ENCODE measurements around the gene TNFRSF6B. TPM values are rescaled to one million over a fixed set of nuclear protein-coding genes. Genes with fewer than 3 reads are reported as not detected.

Gene TNFRSF6B
- total and polyA plus RNA-seq, 10 donors, result 8.9 to 104 (median 31.0) TPM

DNA sequence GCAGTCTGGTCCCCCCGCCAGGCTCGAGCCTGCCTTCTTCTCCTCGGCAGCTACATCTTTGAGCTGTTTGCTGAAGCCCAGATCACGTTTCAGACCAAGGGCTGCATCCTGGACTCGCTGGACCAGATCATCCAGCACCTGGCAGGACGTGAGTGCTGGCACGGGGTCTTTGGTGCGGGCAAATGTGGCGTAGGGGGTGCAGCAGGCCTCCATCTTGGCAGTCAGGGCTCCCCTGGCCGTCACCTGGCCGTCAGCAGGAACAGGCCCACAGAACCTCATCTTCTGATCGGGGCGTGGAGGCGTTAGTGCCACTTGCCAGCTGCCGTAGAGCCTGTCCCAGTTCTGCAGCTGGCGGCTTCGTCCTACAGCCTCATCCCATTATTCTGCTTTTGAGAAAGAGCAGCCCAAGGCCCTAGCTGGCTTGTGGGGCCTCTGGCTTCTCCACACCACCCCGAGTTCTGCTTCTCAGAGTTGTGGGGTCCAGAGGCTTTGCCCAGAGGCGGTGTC, 16.6 kb upstream of the TNFRSF6B start:
- Histone ChIP-seq H3K4me3 (no peak overlapping the region), H3K4me1 (peaks cover 6 to 29% (median 15%) of the 10 kb centered on the region in 6 donors), H3K27me3 (replicated peaks in 1 of 7) (no peaks in the 10 kb centered on the region), H3K27ac (peak overlapping the region in 1 of 8 donors; percentile 90), H3K36me3 (peaks cover 0 to 64% (median 16%) of the 10 kb centered on the region in 6 donors), H3K9me3 (no peaks in the 10 kb centered on the region)
- 91 to 98% (median 96%) methylated on average over 19 of the region's 19 CpGs for WGBS, 5 donors
- TF ChIP-seq POLR2AphosphoS5 (IDR thresholded peaks at IDR 0.05) (no peak), POLR2A (IDR thresholded peaks at IDR 0.05) (no peak)
- TF ChIP-seq, protein P1, sequence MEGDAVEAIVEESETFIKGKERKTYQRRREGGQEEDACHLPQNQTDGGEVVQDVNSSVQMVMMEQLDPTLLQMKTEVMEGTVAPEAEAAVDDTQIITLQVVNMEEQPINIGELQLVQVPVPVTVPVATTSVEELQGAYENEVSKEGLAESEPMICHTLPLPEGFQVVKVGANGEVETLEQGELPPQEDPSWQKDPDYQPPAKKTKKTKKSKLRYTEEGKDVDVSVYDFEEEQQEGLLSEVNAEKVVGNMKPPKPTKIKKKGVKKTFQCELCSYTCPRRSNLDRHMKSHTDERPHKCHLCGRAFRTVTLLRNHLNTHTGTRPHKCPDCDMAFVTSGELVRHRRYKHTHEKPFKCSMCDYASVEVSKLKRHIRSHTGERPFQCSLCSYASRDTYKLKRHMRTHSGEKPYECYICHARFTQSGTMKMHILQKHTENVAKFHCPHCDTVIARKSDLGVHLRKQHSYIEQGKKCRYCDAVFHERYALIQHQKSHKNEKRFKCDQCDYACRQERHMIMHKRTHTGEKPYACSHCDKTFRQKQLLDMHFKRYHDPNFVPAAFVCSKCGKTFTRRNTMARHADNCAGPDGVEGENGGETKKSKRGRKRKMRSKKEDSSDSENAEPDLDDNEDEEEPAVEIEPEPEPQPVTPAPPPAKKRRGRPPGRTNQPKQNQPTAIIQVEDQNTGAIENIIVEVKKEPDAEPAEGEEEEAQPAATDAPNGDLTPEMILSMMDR (IDR thresholded peaks at IDR 0.05 in 8 of 11, conservative IDR thresholded peaks at IDR 0.05 in 3 of 11), result no peak
- intact Hi-C loops (cut with DNase I; ENCODE audit: low total_unique reads), result no loop called here
- DNase-seq, result no peak

DNA sequence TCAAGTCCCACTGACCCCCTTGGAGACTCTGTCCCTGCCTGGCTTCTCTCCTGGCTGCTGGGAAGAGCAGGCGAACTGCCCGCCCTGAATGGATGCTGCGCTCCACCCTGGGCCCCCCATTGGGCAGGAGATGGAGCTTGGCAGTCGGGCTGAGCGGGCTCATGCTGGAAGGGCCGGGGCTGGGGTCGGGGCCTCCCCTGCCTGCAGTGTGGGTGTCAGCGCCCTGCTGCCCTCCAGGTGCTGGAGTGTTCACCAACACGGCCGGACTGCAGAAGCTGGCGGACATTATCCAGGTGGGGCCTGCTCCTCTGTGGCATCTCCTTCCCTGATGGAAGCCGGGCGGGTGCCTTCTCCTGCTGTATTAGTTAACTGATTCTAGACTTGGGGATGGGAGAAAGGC, 16.0 kb upstream of the TNFRSF6B start:
- peaks cover 0 to 58% (median 14%) of the 10 kb centered on the region in 6 donors for H3K36me3 ChIP-seq
- no peaks in the 10 kb centered on the region for H3K9me3 ChIP-seq
- H3K4me3 ChIP-seq, result no peak overlapping the region
- peak overlapping the region in 1 of 8 donors; percentile 90 for H3K27ac ChIP-seq
- WGBS, 5 donors, result 95 to 100% (median 97%) methylated on average over 2 to 13 of the region's 13 CpGs
- TF ChIP-seq, protein P1 (IDR thresholded peaks at IDR 0.05 in 8 of 11, conservative IDR thresholded peaks at IDR 0.05 in 3 of 11), result no peak
- TF ChIP-seq POLR2AphosphoS5 (IDR thresholded peaks at IDR 0.05) (no peak), POLR2A (IDR thresholded peaks at IDR 0.05) (no peak)
- no peaks in the 10 kb centered on the region for H3K27me3 ChIP-seq (replicated peaks in 1 of 7)
- intact Hi-C loops (cut with DNase I; ENCODE audit: low total_unique reads), result no loop called here
- peaks cover 9 to 34% (median 21%) of the 10 kb centered on the region in 6 donors for H3K4me1 ChIP-seq
- DNase-seq, result no peak

DNA sequence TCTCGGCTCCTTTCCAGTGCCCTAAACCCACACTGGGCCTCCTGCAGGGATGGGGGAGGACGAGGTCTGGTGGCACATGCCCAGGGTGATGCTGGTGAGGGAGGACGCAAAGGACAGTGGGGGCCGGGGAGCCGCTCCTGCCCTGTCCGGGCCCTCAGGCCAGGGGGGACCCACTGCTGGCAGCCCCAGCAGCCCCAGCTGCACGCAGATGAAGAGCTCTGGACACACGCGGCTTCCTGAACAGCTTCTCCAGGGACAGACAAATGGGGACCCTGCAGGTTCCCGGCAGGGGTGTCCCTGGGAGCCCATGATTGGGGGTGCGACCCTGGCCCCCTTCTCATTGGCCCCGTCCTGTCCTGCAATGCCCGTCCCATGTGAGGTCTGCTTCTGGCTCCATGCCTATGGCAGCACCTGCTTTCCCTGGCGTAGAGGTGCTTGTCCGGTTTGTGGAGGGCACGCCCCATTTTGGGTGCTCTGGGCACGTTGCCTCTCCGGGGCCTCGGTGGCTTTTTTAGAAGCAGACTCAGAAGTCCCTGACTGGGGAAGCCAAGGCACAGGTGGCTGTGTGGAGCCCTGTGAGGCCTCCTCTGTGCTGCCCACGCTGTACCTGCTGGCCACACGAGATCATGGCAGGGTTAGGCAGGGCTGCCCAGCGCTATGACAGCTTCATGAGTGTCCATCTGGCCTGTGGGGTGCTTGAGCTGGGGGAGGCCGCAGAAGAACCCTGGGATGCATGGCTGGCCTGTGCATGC, 15.4 kb upstream of the TNFRSF6B start:
- H3K4me3 ChIP-seq, result no peak overlapping the region
- 88 to 96% (median 95%) methylated on average over 12 to 23 of the region's 23 CpGs for WGBS, 5 donors
- no peaks in the 10 kb centered on the region for H3K27me3 ChIP-seq (replicated peaks in 1 of 7)
- H3K27ac ChIP-seq, result peak overlapping the region in 7 of 8 donors; percentile 69 to 90 (median 79)
- peaks cover 9 to 40% (median 27%) of the 10 kb centered on the region in 6 donors for H3K4me1 ChIP-seq
- TF ChIP-seq, protein P1 (IDR thresholded peaks at IDR 0.05 in 8 of 11, conservative IDR thresholded peaks at IDR 0.05 in 3 of 11), result no peak
- no peak for TF ChIP-seq POLR2A (IDR thresholded peaks at IDR 0.05)
- no peak for TF ChIP-seq POLR2AphosphoS5 (IDR thresholded peaks at IDR 0.05)
- intact Hi-C loops (cut with DNase I; ENCODE audit: low total_unique reads), result no loop called here
- peaks cover 0 to 52% (median 11%) of the 10 kb centered on the region in 6 donors for H3K36me3 ChIP-seq
- no peak for DNase-seq
- H3K9me3 ChIP-seq, result no peaks in the 10 kb centered on the region

DNA sequence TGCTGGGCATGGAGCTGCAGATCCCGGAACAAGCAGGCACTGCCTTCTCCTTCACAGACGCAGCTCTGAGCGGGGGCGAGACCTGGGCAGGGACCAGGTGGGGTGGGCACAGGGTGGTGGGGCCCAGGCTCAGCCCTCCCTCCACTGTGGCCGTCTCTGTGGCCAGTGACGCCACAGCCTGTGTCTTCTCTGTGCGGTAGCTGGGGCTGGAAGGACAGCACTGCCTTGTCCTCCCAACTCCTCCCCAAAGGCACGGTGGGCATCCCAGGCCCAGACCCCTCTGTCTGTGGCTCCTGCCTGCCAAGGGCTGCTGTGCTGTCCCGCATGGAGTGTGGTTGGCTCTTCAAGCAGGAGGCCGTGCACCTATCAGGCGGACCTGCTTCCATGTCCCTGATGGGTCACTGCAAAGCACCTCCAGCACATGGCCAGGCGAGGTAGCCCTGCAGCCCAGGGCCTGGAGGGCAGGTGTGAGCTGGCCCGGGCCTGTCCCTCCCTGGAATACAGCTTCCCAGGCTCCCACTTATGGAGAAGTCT, 14.8 kb upstream of the TNFRSF6B start:
- peaks cover 15 to 47% (median 33%) of the 10 kb centered on the region in 6 donors for H3K4me1 ChIP-seq
- no peak for DNase-seq
- H3K27me3 ChIP-seq (replicated peaks in 1 of 7), result no peaks in the 10 kb centered on the region
- intact Hi-C loops (cut with DNase I; ENCODE audit: low total_unique reads), result no loop called here
- TF ChIP-seq, protein P1 (IDR thresholded peaks at IDR 0.05 in 8 of 11, conservative IDR thresholded peaks at IDR 0.05 in 3 of 11), result no peak
- TF ChIP-seq POLR2AphosphoS5 (IDR thresholded peaks at IDR 0.05), result peak; percentile 6 to 57 (median 7)
- peak overlapping the region in 7 of 8 donors; percentile 69 to 90 (median 79) for H3K27ac ChIP-seq
- H3K4me3 ChIP-seq, result no peak overlapping the region
- H3K36me3 ChIP-seq, result peaks cover 0 to 46% (median 9%) of the 10 kb centered on the region in 6 donors
- WGBS, 5 donors, result 93 to 98% (median 95%) methylated on average over 7 to 13 of the region's 13 CpGs
- H3K9me3 ChIP-seq, result no peaks in the 10 kb centered on the region
